A673 (cell line): Measurements from ENCODE around the gene ADGRG3. TPM values are rescaled to one million over a fixed set of nuclear protein-coding genes. Genes with fewer than 3 reads are reported as not detected.

ENCODE experiments used
- BruUV-seq: library from RNA; stranded (reverse); fragments of 400-500 nt; replicated peaks from 2 replicates; lab custom pipeline; 2021; lab: Mats Ljungman, UMichigan
- CTCF ChIA-PET: fragments of 300-600 bp; sonication (Branson Sonifier 250); formaldehyde crosslinking; loops from one replicate; lab custom pipeline; 2022; ENCODE audit warnings: antibody characterized with exemption; lab: Charles Lee
- POLR2A ChIA-PET: fragments of 300-600 bp; sonication (Branson Sonifier 250); formaldehyde crosslinking; loops from one replicate; lab custom pipeline; 2022; ENCODE audit warnings: antibody characterized with exemption; ENCODE audit not compliant: low non-redundant PET; lab: Charles Lee
- DNase-seq: peaks from one replicate; pipeline ENCODE4 v3.0.0-alpha.2; 2015; ENCODE audit warnings: low spot score
- H3K27ac ChIP-seq: fragments of 200-600 bp; sonication (generic); 2 replicates; pipeline ENCODE4 v1.5.1; 2016; ENCODE audit warnings: mixed run types, low read depth, mild to moderate bottlenecking, mixed read lengths, antibody characterized with exemption, low read length; ENCODE audit not compliant: poor library complexity, severe bottlenecking
- H3K27me3 ChIP-seq: fragments of 200-600 bp; sonication (generic); replicated peaks from 2 replicates; pipeline ENCODE4 v1.6.1; 2017; ENCODE audit warnings: mixed run types, low read depth, mild to moderate bottlenecking, mixed read lengths, antibody characterized with exemption, low read length; ENCODE audit not compliant: insufficient read depth, poor library complexity
- H3K36me3 ChIP-seq: fragments of 200-600 bp; sonication (generic); 2 replicates; pipeline ENCODE4 v1.6.1; 2016; ENCODE audit warnings: mixed run types, mild to moderate bottlenecking, mixed read lengths, antibody characterized with exemption, low read length; ENCODE audit not compliant: insufficient read depth, poor library complexity, severe bottlenecking
- H3K4me1 ChIP-seq: fragments of 200-600 bp; sonication (generic); 2 replicates; pipeline ENCODE4 v1.6.1; 2017; ENCODE audit warnings: mixed run types, mild to moderate bottlenecking, mixed read lengths, antibody characterized with exemption, low read length; ENCODE audit not compliant: insufficient read depth, poor library complexity, severe bottlenecking
- H3K4me3 ChIP-seq: fragments of 200-600 bp; sonication (generic); 2 replicates; pipeline ENCODE4 v1.5.1; 2016; ENCODE audit warnings: low read depth, mixed run types, mild to moderate bottlenecking, mixed read lengths, low read length; ENCODE audit not compliant: poor library complexity, severe bottlenecking
- H3K9me3 ChIP-seq: fragments of 200-600 bp; sonication (generic); 2 replicates; pipeline ENCODE4 v1.6.1; 2016; ENCODE audit warnings: mixed run types, low read depth, mild to moderate bottlenecking, mixed read lengths, antibody characterized with exemption, low read length; ENCODE audit not compliant: poor library complexity, severe bottlenecking
- EZH2 ChIP-seq: fragments of 200-600 bp; sonication (generic); IDR thresholded peaks from 2 replicates; pipeline ENCODE4 v1.6.1; 2017; ENCODE audit warnings: borderline replicate concordance, low read depth, mild to moderate bottlenecking, mixed read lengths, antibody characterized with exemption, low read length; ENCODE audit not compliant: poor library complexity, severe bottlenecking
- intact Hi-C: fragments of 100-400 bp; cut with micrococcal nuclease; formaldehyde crosslinking; loops from one replicate; pipeline ENCODE4 v1.10.0; 2022; ENCODE audit not compliant: unreplicated experiment
- total RNA-seq: library from RNA; stranded (reverse); gene quantifications from 2 replicates; pipeline ENCODE4 v1.2.3, GENCODE V29; 2021
- TF ChIP-seq, protein P1 (sequence below): fragments of 300-800, 200-600 bp; sonication (generic); conservative IDR thresholded peaks from 2 replicates; pipeline ENCODE4 v1.5.1; 2017; ENCODE audit warnings: low read depth, mild to moderate bottlenecking, antibody characterized with exemption, low read length, moderate library complexity, mixed read lengths

Gene ADGRG3
- total RNA-seq, 1 experiment from 2014 or later: not detected

DNA sequence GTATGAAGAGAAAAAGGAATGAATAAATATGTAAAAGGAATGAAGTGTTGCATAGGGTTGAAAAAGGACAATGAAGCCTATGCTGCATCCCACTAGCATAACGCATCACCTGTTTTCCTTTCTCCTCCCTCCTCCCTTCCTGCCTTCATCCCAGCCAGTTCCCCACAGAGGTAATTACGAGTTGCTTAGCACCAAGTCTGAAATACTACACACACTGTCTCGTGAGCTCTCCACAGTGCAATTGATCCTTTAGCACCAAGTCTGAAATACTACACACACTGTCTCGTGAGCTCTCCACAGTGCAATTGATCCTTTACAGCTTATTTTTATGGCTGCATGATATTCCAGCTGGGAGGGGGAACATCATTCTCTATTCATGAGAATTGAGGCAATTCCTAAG lies 25.4 kb downstream of the ADGRG3 start:
- TF ChIP-seq, protein P1, sequence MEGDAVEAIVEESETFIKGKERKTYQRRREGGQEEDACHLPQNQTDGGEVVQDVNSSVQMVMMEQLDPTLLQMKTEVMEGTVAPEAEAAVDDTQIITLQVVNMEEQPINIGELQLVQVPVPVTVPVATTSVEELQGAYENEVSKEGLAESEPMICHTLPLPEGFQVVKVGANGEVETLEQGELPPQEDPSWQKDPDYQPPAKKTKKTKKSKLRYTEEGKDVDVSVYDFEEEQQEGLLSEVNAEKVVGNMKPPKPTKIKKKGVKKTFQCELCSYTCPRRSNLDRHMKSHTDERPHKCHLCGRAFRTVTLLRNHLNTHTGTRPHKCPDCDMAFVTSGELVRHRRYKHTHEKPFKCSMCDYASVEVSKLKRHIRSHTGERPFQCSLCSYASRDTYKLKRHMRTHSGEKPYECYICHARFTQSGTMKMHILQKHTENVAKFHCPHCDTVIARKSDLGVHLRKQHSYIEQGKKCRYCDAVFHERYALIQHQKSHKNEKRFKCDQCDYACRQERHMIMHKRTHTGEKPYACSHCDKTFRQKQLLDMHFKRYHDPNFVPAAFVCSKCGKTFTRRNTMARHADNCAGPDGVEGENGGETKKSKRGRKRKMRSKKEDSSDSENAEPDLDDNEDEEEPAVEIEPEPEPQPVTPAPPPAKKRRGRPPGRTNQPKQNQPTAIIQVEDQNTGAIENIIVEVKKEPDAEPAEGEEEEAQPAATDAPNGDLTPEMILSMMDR: no peak
- TF ChIP-seq EZH2: no peak
- intact Hi-C loops: no loop called here
- no peaks in the 10 kb centered on the region for H3K4me1 ChIP-seq
- no peaks in the 10 kb centered on the region for H3K9me3 ChIP-seq
- POLR2A ChIA-PET: no interaction called here
- no peaks in the 10 kb centered on the region for H3K27me3 ChIP-seq
- DNase-seq: no peak
- H3K4me3 ChIP-seq: no peak overlapping the region
- CTCF ChIA-PET: interaction anchor here (0.7 kb wide), 1 partner anchor 102 kb away, joined by 6 read pairs; no protein-coding TSS in a partner anchor
- H3K27ac ChIP-seq: no peak overlapping the region
- H3K36me3 ChIP-seq: no peaks in the 10 kb centered on the region
- no TSS peak for BruUV-seq

DNA sequence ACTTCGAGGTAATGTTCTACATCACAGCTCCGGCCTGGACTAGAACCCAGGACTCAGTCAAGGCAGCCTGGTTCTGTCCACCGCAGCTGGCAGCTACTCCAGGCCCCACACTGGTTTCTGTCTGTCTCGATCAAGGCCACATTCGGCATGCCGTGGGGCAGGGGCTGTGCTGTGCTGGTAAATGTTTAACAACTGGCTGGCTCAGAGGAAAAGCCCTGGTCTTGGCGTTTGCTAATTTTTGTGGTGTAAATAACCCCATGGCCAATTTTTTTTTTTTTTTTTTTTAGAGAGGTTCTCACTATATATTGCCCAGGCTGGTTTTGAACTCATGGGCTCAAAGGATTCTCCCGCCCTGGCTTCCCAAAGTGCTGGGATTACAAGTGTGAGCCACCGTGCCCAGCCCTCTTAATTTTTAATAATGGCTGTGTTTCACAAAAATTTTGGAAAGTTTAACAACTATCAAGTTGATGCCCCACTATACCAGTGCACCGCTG lies 26.2 kb downstream of the ADGRG3 start:
- intact Hi-C loops: no loop called here
- Histone ChIP-seq H3K4me3 (no peak overlapping the region), H3K9me3 (no peaks in the 10 kb centered on the region), H3K36me3 (no peaks in the 10 kb centered on the region), H3K27ac (no peak overlapping the region), H3K4me1 (no peaks in the 10 kb centered on the region), H3K27me3 (no peaks in the 10 kb centered on the region)
- TF ChIP-seq EZH2: no peak
- TF ChIP-seq, protein P1: no peak
- ChIA-PET POLR2A (no interaction called here), CTCF (interaction anchor here (0.7 kb wide), 1 partner anchor 103 kb away, joined by 6 read pairs; no protein-coding TSS in a partner anchor)
- no TSS peak for BruUV-seq
- no peak for DNase-seq

DNA sequence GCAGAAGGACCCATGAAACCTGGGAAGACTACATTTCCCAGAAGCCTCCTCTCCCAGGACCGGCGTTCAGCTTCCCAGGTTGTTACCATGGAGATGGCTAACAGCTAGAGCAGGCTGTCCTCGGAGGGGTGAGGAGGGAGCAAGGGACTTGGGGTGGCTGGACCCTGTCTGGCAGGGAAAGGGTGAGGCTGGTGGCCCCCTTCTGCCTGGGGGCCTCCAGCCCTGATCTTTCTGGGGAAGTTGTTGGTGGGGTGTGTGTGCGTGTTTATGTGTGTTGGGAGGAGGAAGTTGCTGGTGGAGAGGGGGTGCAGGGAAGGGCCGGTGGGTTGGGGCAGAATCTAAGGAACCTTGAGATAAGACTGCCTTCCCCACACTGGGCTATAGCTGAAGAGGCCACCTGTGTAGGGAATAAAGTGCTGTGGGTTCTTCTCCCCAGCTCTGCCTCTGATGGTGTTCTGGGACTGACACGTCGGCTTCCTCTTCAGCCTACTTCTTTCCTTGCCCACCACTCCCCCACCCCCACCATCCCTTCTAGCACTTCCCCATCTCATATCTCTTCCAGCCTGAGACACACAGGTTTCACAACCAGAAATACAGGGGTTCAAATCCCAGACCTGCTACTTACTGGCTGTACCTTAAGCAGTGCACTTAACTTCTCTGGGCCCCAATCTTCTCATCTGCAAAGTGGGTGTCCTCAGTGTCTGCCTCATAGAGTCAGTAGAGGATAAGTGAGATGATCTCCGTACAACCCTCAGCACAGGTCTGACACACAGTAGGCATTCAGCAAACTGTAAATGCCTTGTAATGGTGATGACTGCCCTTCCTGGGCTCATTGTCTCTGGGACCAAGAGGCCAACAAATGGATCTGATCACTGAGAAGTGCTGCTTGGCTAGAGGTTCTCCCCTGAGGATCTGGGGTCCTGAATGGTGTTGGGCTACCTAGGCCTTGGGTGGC lies 26.9 kb downstream of the ADGRG3 start, which contains the start of gene DRC7:
DRC7 (plus strand) TSS at position 82 of the 955 bp plus-strand sequence. CDS start 3,144 bp downstream, outside the sequence.
- CTCF ChIA-PET: no interaction called here
- H3K36me3 ChIP-seq: no peaks in the 10 kb centered on the region
- BruUV-seq: no TSS peak
- H3K9me3 ChIP-seq: no peaks in the 10 kb centered on the region
- no peaks in the 10 kb centered on the region for H3K27me3 ChIP-seq
- H3K4me1 ChIP-seq: no peaks in the 10 kb centered on the region
- H3K4me3 ChIP-seq: no peak within 1 kb of the TSS
- no peak for TF ChIP-seq EZH2
- TF ChIP-seq, protein P1: no peak
- POLR2A ChIA-PET: no interaction called here
- no peak within 1 kb of the TSS for H3K27ac ChIP-seq
- intact Hi-C loops: no loop called here
- DNase-seq: peak; percentile 63
